ENCODE measurements around the gene SFRP2.

The SFRP2 gene

GRCh38 chr4:153765894-153766293, 23.0 kb downstream of the SFRP2 start:
- in situ Hi-C loops (cut with HindIII; ENCODE audit: low sequenced_read_pairs), result no loop called here
- no peak overlapping the region for H3K4me3 ChIP-seq (ENCODE audit: low read depth, low read length)
- DNase-seq (ENCODE audit: low read depth, low spot score), result no peak
- TF ChIP-seq CTCF (IDR thresholded peaks at IDR 0.05; ENCODE audit: low read depth, low read length), result no peak

- peak; percentile 60 for DNase-seq (ENCODE audit: low read depth, low spot score)
- in situ Hi-C loops (cut with HindIII; ENCODE audit: low sequenced_read_pairs), result no loop called here
- no peak for TF ChIP-seq CTCF (IDR thresholded peaks at IDR 0.05; ENCODE audit: low read depth, low read length)
- no peak overlapping the region for H3K4me3 ChIP-seq (ENCODE audit: low read depth, low read length)
Observed at GRCh38 chr4:153764601-153765368, 24.1 kb downstream of the SFRP2 start.

- TF ChIP-seq CTCF (IDR thresholded peaks at IDR 0.05; ENCODE audit: low read depth, low read length), result no peak
Observed at GRCh38 chr4:153763404-153763803, 25.5 kb downstream of the SFRP2 start.

GRCh38 chr4:153759407-153760316, 29.2 kb downstream of the SFRP2 start, which contains the start of gene RNF175:
RNF175 (minus strand) TSS chr4:153760024; CDS start chr4:153759862, 162 bp downstream.
- TF ChIP-seq CTCF (IDR thresholded peaks at IDR 0.05; ENCODE audit: low read depth, low read length), result no peak
- in situ Hi-C loops (cut with HindIII; ENCODE audit: low sequenced_read_pairs), result no loop called here
- DNase-seq (ENCODE audit: low read depth, low spot score), result no peak
- H3K4me3 ChIP-seq (ENCODE audit: low read depth, low read length), result peak within 1 kb of the TSS; percentile 35

More at GRCh38 chr4:153763404-153763803, 25.5 kb downstream of the SFRP2 start:
- no peak for DNase-seq (ENCODE audit: low read depth, low spot score)
- in situ Hi-C loops (cut with HindIII; ENCODE audit: low sequenced_read_pairs), result no loop called here
- H3K4me3 ChIP-seq (ENCODE audit: low read depth, low read length), result no peak overlapping the region

GRCh38 chr4:153758688-153759406, 30.0 kb downstream of the SFRP2 start:
- no peak for TF ChIP-seq CTCF (IDR thresholded peaks at IDR 0.05; ENCODE audit: low read depth, low read length)
- in situ Hi-C loops (cut with HindIII; ENCODE audit: low sequenced_read_pairs), result no loop called here
- H3K4me3 ChIP-seq (ENCODE audit: low read depth, low read length), result peak overlapping the region; percentile 35
- no peak for DNase-seq (ENCODE audit: low read depth, low spot score)

GRCh38 chr4:153758136-153758535, 30.7 kb downstream of the SFRP2 start:
- in situ Hi-C loops (cut with HindIII; ENCODE audit: low sequenced_read_pairs), result no loop called here
- DNase-seq (ENCODE audit: low read depth, low spot score), result no peak
- H3K4me3 ChIP-seq (ENCODE audit: low read depth, low read length), result no peak overlapping the region
- TF ChIP-seq CTCF (IDR thresholded peaks at IDR 0.05; ENCODE audit: low read depth, low read length), result no peak
